AG10803 (cell line): ENCODE results near the gene HLA-DQB2.

Source experiments
- DNase-seq: peaks from one replicate; pipeline ENCODE4 v3.0.0; 2010; ENCODE audit warnings: low read depth
- H3K4me3 ChIP-seq: 2 replicates; pipeline ENCODE4 v1.5.1; 2011; ENCODE audit warnings: mild to moderate bottlenecking, low read length, control low read depth
- CTCF ChIP-seq: conservative IDR thresholded peaks from 2 replicates; pipeline ENCODE4 v1.5.1; 2011; ENCODE audit warnings: mild to moderate bottlenecking, low read length, control low read depth, inconsistent platforms

HLA-DQB2 gene

GRCh38 chr6:32775071-32775470, 11.7 kb upstream of the HLA-DQB2 start:
- no peak overlapping the region for H3K4me3 ChIP-seq
- DNase-seq: no peak
- no peak for TF ChIP-seq CTCF

GRCh38 chr6:32774426-32774825, 11.1 kb upstream of the HLA-DQB2 start:
- no peak for TF ChIP-seq CTCF
- DNase-seq: no peak
- H3K4me3 ChIP-seq: no peak overlapping the region

GRCh38 chr6:32772656-32773055, 9.3 kb upstream of the HLA-DQB2 start:
- H3K4me3 ChIP-seq: no peak overlapping the region
- no peak for DNase-seq
- no peak for TF ChIP-seq CTCF

- no peak for DNase-seq
- H3K4me3 ChIP-seq: no peak overlapping the region
- TF ChIP-seq CTCF: no peak
These were observed 716 bp upstream of the HLA-DQB2 start for GRCh38 chr6:32764048-32764447.

GRCh38 chr6:32761548-32761947, 1.8 kb downstream of the HLA-DQB2 start:
- no peak for TF ChIP-seq CTCF
- H3K4me3 ChIP-seq: no peak overlapping the region
- no peak for DNase-seq

- no peak for TF ChIP-seq CTCF
- H3K4me3 ChIP-seq: no peak overlapping the region
- no peak for DNase-seq
These were observed 2.3 kb downstream of the HLA-DQB2 start for GRCh38 chr6:32761072-32761471.

GRCh38 chr6:32759669-32760068, 3.7 kb downstream of the HLA-DQB2 start:
- TF ChIP-seq CTCF: no peak
- DNase-seq: no peak
- no peak overlapping the region for H3K4me3 ChIP-seq
